ENCODE data around the gene SLC12A8.

Gene SLC12A8

GRCh38 chr3:125132815-125133214 is 79.7 kb downstream of the SLC12A8 start:
- no peak overlapping the region for H3K4me3 ChIP-seq (ENCODE audit: control insufficient read depth, low read depth, low read length)
- TF ChIP-seq CTCF (conservative IDR thresholded peaks at IDR 0.05; ENCODE audit: control insufficient read depth, insufficient read depth, low read depth, low read length) = no peak
- no peak for DNase-seq (ENCODE audit: low read depth)

GRCh38 chr3:125129512-125129997 is 83.0 kb downstream of the SLC12A8 start:
- TF ChIP-seq CTCF (conservative IDR thresholded peaks at IDR 0.05; ENCODE audit: control insufficient read depth, insufficient read depth, low read depth, low read length) = no peak
- H3K4me3 ChIP-seq (ENCODE audit: control insufficient read depth, low read depth, low read length) = no peak overlapping the region
- peak; percentile 100 for DNase-seq (ENCODE audit: low read depth)

GRCh38 chr3:125128861-125129501 is 83.6 kb downstream of the SLC12A8 start:
- no peak overlapping the region for H3K4me3 ChIP-seq (ENCODE audit: control insufficient read depth, low read depth, low read length)
- peak; percentile 96 for DNase-seq (ENCODE audit: low read depth)
- TF ChIP-seq CTCF (conservative IDR thresholded peaks at IDR 0.05; ENCODE audit: control insufficient read depth, insufficient read depth, low read depth, low read length) = no peak

GRCh38 chr3:125126323-125126722 is 86.2 kb downstream of the SLC12A8 start:
- DNase-seq (ENCODE audit: low read depth) = no peak
- no peak for TF ChIP-seq CTCF (conservative IDR thresholded peaks at IDR 0.05; ENCODE audit: control insufficient read depth, insufficient read depth, low read depth, low read length)
- H3K4me3 ChIP-seq (ENCODE audit: control insufficient read depth, low read depth, low read length) = no peak overlapping the region

GRCh38 chr3:125125821-125126245 is 86.7 kb downstream of the SLC12A8 start:
- TF ChIP-seq CTCF (conservative IDR thresholded peaks at IDR 0.05; ENCODE audit: control insufficient read depth, insufficient read depth, low read depth, low read length) = no peak
- peak; percentile 93 for DNase-seq (ENCODE audit: low read depth)
- no peak overlapping the region for H3K4me3 ChIP-seq (ENCODE audit: control insufficient read depth, low read depth, low read length)

- no peak overlapping the region for H3K4me3 ChIP-seq (ENCODE audit: control insufficient read depth, low read depth, low read length)
- TF ChIP-seq CTCF (conservative IDR thresholded peaks at IDR 0.05; ENCODE audit: control insufficient read depth, insufficient read depth, low read depth, low read length) = no peak
- peak; percentile 65 for DNase-seq (ENCODE audit: low read depth)
These were observed 88.9 kb downstream of the SLC12A8 start for GRCh38 chr3:125123451-125124305.

Data from fibroblast of mammary gland (primary cell).